IPS DF 6.9 (cell line): Measurements from ENCODE around the gene SLC18B1.
"Not testable (repeated sequence)": the region's sequence is repeated elsewhere in the genome, so short reads cannot be mapped to it uniquely, and the experiment has no call there.

ENCODE experiments used
- DNase-seq: peaks from one replicate; pipeline ENCODE4 v3.0.0-alpha.2; 2013; ENCODE audit warnings: low read depth, low spot score
- H3K27ac ChIP-seq: one replicate; pipeline ENCODE4 v1.5.1; 2013; ENCODE audit warnings: low read length, control low read depth
- H3K27me3 ChIP-seq: 2 replicates; pipeline ENCODE4 v1.6.1; 2013; ENCODE audit warnings: mild to moderate bottlenecking, low read length; ENCODE audit not compliant: control insufficient read depth, insufficient read depth
- H3K36me3 ChIP-seq: 2 replicates; pipeline ENCODE4 v1.6.1; 2013; ENCODE audit warnings: low read length; ENCODE audit not compliant: control insufficient read depth, insufficient read depth
- H3K4me1 ChIP-seq: 2 replicates; pipeline ENCODE4 v1.6.1; 2013; ENCODE audit warnings: low read length; ENCODE audit not compliant: control insufficient read depth, insufficient read depth
- H3K4me3 ChIP-seq: 2 replicates; pipeline ENCODE4 v1.5.1; 2013; ENCODE audit warnings: mild to moderate bottlenecking, low read length
- H3K9me3 ChIP-seq: 2 replicates; pipeline ENCODE4 v1.6.1; 2013; ENCODE audit warnings: low read length, inconsistent platforms; ENCODE audit not compliant: control insufficient read depth, insufficient read depth
- WGBS: extraction: QIAGEN DNeasy Blood & Tissue Kit; methylation state at CpG from one replicate; pipeline ENCODE4 v1.1.7; 2013; ENCODE audit warnings: mixed read lengths, missing lambda C conversion rate; ENCODE audit not compliant: insufficient read length, insufficient coverage; 5-methylcytosine and 5-hydroxymethylcytosine counted together

The SLC18B1 gene

DNA sequence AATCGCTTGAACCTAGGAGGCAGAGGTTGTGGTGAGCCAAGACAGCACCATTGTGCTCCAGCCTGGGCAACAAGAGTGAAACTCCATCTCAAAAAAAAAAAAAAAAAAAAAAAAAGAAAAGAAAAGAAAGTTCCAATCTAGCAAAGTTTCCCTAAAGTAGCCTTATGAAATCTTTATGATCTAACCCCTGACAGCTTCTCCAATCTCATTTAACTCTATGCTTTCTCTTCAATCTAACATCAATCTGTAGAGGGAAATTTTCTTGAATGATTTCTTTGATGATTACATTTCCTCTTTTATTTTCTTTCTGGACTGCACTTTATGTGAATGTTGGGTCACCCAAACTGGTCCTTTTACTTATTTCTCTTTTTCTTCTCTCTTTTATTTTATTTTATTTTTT is 2.2 kb upstream of the SLC18B1 start:
- no CpG with 5 or more reads among the region's 1 CpG for WGBS
- H3K27ac ChIP-seq, result no peak overlapping the region
- no peak for DNase-seq
- H3K4me3 ChIP-seq, result no peak overlapping the region
- H3K36me3 ChIP-seq, result no peaks in the 10 kb centered on the region
- no peaks in the 10 kb centered on the region for H3K9me3 ChIP-seq
- no peaks in the 10 kb centered on the region for H3K4me1 ChIP-seq
- no peaks in the 10 kb centered on the region for H3K27me3 ChIP-seq

DNA sequence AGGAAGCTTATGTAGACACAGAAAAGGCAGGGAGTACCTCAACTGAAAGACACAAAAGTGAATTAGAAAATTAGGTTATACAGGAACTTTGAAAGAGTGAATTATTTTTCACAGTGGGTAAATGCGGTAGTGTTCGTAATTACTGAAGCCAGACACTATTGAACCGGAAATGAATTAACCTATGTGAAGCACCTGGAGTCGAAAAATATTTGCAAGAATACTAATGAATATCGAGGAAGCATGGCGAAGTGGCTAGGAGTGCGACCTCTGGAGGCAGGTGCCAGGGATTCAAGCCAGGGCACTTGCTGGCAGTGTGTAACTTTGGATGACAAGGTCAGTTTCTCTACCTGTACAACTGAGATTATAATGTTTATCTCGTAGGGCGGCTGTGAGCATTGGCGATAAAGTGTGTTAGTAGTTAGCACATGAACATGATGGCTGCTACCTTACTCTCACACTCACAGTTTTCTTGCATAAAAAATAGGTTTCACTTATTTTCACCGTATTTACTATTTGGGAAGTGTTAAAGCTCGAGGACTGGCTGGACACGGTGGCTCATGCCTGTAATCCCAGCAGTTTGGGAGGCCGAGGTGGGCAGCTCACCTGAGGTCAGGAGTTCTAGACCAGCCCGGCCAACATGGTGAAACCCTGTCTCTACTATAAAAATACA is 567 bp upstream of the SLC18B1 start:
- H3K4me3 ChIP-seq, result peak overlapping the region; percentile 60; the same call in 1 of the 2 replicates
- H3K27ac ChIP-seq, result no peak overlapping the region
- H3K9me3 ChIP-seq, result no peaks in the 10 kb centered on the region
- no peaks in the 10 kb centered on the region for H3K36me3 ChIP-seq
- H3K27me3 ChIP-seq, result no peaks in the 10 kb centered on the region
- no CpG with 5 or more reads among the region's 15 CpGs for WGBS
- no peaks in the 10 kb centered on the region for H3K4me1 ChIP-seq
- DNase-seq, result no peak

DNA sequence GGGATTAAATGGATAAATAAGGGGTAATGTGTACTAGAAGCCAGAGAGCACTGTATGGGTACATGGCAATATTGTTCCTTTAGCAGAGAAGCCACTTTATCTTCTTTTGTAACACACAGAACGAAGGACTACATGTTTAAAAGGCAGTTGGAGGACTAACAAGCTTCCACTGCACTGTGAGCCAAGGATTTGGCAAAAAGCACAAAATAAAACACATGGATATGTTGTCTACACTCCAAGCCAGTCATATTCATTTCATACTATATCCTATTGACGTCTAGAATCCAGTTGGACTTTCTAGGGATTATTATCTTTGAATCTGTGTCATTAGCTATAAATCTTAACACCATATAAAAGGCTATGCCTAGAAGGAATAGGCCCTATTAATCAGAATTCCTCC is 3.0 kb downstream of the SLC18B1 start:
- no peak for DNase-seq
- H3K36me3 ChIP-seq, result no peaks in the 10 kb centered on the region
- H3K9me3 ChIP-seq, result no peaks in the 10 kb centered on the region
- WGBS, result no CpG with 5 or more reads among the region's 2 CpGs
- H3K4me1 ChIP-seq, result no peaks in the 10 kb centered on the region
- no peaks in the 10 kb centered on the region for H3K27me3 ChIP-seq
- no peak overlapping the region for H3K4me3 ChIP-seq
- no peak overlapping the region for H3K27ac ChIP-seq

DNA sequence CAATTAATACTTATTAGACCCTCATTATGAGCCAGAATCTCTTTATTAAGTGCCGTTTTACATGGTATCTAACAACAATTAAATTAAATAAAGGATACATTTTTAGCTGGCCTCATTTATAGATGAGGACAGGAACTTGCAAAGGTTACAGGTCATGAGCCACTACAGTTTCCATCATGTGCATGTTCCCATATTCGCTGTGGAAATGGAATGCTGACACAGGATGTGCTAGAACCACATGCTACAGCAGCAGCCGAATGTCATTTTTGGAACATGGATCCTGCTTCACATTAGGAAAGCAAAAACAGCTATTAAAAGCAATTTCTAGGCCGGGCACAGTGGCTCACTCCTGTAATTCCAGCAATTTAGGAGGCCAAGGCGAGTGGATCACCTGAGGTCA is 5.9 kb downstream of the SLC18B1 start:
- H3K27ac ChIP-seq, result no peak overlapping the region
- DNase-seq, result no peak
- H3K4me1 ChIP-seq, result no peaks in the 10 kb centered on the region
- no CpG with 5 or more reads among the region's 5 CpGs for WGBS
- H3K36me3 ChIP-seq, result no peaks in the 10 kb centered on the region; the same call in 1 of the 2 replicates
- no peaks in the 10 kb centered on the region for H3K27me3 ChIP-seq
- no peaks in the 10 kb centered on the region for H3K9me3 ChIP-seq
- H3K4me3 ChIP-seq, result no peak overlapping the region

DNA sequence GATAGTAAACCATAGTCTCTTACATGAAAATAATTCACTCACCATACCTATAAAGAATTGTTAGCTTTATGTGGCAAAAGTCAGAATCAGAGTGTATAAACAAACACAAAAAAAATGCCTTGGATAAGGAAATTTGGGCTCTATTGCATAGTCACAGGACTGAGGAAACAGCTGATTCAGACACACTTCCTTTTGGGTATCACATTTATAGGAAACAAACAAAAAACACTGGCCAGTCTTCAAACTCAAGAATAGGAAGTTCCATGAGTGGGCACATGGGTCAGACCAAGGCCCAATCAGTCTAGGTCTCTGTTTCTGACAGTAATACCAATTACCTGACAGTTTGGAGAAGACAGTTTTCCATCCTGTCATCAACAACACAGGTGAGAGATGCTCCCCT is 8.0 kb downstream of the SLC18B1 start:
- no peak overlapping the region for H3K27ac ChIP-seq
- no peak overlapping the region for H3K4me3 ChIP-seq
- no peak for DNase-seq
- H3K4me1 ChIP-seq, result no peaks in the 10 kb centered on the region
- no peaks in the 10 kb centered on the region for H3K9me3 ChIP-seq
- no peaks in the 10 kb centered on the region; the same call in 1 of the 2 replicates for H3K36me3 ChIP-seq
- no peaks in the 10 kb centered on the region for H3K27me3 ChIP-seq

DNA sequence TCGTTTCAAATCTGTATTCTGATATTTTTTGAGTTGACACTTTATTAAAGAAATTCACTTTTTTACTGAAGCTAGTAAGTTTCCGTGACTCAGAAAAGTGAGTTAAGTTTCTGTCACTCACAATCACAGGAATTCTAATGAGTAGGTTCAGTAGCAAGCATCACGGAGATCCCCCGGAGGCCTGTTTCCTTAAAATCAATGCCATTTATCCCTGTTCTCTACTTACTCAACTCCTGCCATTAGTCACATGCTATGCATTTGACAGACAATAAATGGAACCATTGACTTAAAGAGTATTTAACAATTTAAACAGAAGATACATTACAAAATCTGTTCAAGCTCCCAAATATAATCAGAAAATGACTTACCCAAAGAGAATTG is 9.1 kb downstream of the SLC18B1 start:
- WGBS, result no CpG with 5 or more reads among the region's 4 CpGs
- no peak for DNase-seq
- Histone ChIP-seq H3K9me3 (no peaks in the 10 kb centered on the region), H3K4me1 (no peaks in the 10 kb centered on the region), H3K36me3 (no peaks in the 10 kb centered on the region; the same call in 1 of the 2 replicates), H3K4me3 (no peak overlapping the region), H3K27me3 (no peaks in the 10 kb centered on the region), H3K27ac (no peak overlapping the region)

DNA sequence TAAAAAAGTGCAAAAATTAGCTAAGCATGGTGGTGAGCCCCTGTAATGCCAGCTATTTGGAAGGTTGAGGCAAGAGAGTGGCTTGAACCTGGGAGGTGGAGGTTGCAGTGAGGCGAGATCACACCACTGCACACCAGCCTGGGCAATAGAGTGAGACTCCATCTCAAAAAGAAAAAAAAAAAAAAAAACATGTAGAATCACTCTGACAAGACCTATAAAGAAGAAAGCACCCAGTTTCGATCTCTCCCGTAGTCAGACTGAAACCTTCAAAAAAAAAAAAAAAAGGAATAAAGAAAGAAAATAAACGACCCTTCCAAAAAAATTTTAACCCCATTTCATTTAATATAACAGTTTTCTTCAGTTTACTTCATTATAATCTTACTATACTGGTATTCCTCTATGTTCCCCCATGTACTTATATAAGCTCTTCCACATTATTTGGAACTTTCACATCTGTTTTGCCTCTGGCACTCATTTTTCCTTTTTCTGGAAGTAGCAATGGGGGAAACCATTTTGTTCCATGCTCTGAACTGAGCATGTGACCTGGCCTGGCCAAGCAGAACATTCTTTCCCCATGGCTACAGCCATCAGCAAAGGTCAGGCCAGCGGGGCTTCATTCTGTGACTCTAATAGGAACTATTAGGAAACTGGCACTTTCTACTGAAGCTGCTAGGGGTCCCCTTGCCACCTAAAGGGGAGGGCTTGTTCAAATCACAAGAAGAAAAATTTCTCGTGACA is 9.6 kb downstream of the SLC18B1 start:
- DNase-seq, result no peak
- Histone ChIP-seq H3K4me1 (no peaks in the 10 kb centered on the region), H3K9me3 (no peaks in the 10 kb centered on the region), H3K27ac (no peak overlapping the region), H3K36me3 (no peaks in the 10 kb centered on the region; the same call in 1 of the 2 replicates), H3K4me3 (no peak overlapping the region), H3K27me3 (no peaks in the 10 kb centered on the region)
- WGBS, result 100% methylated on average over 1 of the region's 6 CpGs

DNA sequence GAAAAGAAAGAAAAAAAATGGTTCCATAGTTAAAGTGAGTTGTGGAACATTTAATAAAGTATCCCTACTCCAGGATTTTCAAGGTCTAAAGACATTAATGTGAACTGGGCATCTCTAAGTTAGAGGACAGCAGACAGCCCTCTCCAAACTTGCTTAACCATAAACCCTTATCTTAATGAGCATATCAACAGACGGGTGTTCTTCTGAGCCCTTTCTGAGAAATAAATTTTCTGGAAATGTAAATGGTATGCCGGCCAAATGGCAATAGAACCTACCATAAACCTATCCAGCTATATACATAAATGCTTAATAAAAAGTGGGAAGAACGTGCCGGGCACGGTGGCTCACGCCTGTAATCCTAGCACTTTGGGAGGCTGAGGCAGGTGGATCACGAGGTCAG is 12.5 kb downstream of the SLC18B1 start:
- H3K36me3 ChIP-seq, result no peaks in the 10 kb centered on the region; the same call in 1 of the 2 replicates
- no peak overlapping the region for H3K27ac ChIP-seq
- no peak overlapping the region for H3K4me3 ChIP-seq
- WGBS, result no CpG with 5 or more reads among the region's 7 CpGs
- no peaks in the 10 kb centered on the region for H3K4me1 ChIP-seq
- H3K9me3 ChIP-seq, result no peaks in the 10 kb centered on the region
- H3K27me3 ChIP-seq, result no peaks in the 10 kb centered on the region
- DNase-seq, result no peak

DNA sequence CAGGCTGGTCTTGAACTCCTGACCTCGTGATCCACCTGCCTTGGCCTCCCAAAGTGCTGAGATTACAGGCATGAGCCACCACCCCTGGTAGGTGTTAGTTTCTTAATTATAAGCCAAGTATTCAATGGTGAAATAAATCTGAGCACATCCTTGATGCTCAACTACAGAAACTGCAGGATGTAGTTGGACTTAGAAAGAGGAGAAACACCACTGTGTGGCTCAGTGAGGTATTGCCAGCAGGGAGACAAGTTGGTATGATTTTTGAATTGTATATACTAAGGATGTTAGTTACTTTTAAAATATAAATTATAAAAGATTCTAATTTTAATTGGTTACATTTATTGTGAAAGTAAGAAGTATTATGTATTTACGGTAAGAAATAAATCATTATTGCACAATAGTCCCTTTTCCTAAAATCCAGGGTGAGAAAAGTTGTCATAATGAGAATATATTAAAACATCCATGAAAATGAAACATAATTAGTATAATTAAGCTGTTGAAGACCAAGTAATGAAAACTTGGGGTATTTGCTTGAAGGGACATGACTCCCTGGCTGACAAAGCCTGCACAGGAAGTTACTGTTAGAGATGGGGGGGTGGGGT is 17.6 kb downstream of the SLC18B1 start:
- H3K27me3 ChIP-seq, result no peaks in the 10 kb centered on the region
- WGBS, result no CpG with 5 or more reads among the region's 2 CpGs
- H3K4me1 ChIP-seq, result no peaks in the 10 kb centered on the region
- H3K4me3 ChIP-seq, result no peak overlapping the region
- no peaks in the 10 kb centered on the region for H3K9me3 ChIP-seq
- no peak overlapping the region for H3K27ac ChIP-seq
- no peak for DNase-seq
- H3K36me3 ChIP-seq, result peaks cover 4% of the 10 kb centered on the region; the same call in 1 of the 2 replicates

DNA sequence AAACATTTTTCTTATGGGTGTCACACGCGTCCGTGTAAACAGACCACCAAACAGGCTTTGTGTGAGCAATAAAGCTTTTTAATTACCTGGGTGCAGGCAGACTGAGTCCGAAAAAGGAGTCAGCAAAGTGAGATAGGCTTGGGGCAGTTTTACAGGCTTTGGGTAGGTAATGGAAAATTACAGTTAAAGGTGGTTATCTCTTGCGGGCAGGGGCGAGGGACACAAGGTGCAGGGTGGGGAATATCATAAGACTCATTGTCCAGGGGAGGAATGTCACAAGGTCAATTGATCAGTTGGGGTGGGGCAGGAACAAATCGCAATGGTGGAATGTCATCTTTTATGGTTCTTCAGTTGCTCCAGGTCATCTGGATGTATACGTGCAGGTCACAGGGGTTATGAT is 20.6 kb downstream of the SLC18B1 start:
- not testable (repeated sequence) for H3K27ac ChIP-seq, H3K9me3 ChIP-seq, H3K4me1 ChIP-seq, H3K4me3 ChIP-seq, H3K36me3 ChIP-seq, H3K27me3 ChIP-seq, DNase-seq
- no CpG with 5 or more reads among the region's 8 CpGs for WGBS
